ENCODE data around the gene PDE1C.
"Not testable (repeated sequence)": the region's sequence is repeated elsewhere in the genome, so short reads cannot be mapped to it uniquely, and the experiment has no call there.

Gene PDE1C

GRCh38 chr7:32043688-32044087 is 26.5 kb downstream of the PDE1C start:
- no peak for DNase-seq (ENCODE audit: low spot score)

- no peak for DNase-seq (ENCODE audit: low spot score)
Measured at GRCh38 chr7:32042900-32043299, 27.3 kb downstream of the PDE1C start.

DNA sequence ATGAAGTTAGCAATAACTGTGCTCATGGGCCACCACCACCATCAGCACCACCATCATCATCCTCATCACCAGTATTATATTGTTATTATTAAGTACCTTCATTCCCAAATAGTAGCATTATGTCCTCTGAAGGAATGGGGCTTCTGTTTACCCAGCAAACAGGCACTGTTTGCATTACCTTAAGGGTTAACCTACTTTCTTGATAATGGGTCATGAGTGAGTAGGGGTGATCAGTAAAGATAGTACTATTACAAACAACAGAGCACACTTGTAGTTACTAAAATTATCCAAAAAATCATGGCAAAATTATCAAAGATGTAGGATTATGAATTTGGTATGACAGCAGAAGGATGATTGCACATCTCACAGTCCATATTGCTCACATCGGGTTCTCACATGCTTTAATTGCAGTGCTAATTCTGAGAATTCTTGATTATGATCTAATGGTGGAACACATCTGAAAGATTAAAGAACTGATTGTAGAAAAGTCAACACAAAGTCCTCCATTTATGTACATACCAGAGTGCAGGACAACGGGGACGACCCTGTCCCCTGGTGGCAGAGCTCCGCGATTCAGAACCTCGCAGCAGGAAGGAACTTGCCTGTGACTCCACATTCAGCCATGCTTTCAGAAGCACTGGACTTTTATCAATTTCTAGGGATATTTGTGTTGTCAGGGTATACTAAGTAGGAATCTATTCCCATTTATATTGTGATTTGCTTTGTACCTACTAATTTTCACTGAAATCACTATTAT is 31.0 kb downstream of the PDE1C start:
- DNase-seq (ENCODE audit: low spot score) = no peak

- no peak for DNase-seq (ENCODE audit: low spot score)
Measured at GRCh38 chr7:32037650-32038198, 32.5 kb downstream of the PDE1C start.

DNA sequence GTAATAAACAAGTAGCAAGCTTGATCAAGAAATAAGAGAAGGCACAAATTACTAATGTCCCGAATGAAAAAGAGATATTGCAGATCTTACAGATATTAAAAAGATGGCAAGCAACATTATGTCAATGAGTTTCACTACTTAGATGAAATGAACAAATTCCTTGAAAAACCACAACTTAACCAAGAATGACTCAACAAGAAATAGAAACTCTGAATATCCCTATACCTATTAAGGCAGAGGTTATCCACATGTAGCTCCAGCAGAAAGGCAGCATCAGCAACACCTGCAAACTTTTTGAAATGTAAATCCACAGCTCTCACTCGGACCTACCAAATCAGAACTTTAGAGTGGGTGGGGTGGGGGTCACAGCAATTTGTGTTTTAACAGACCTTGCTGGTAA is 33.6 kb downstream of the PDE1C start:
- no peak for DNase-seq (ENCODE audit: low spot score)

- no peak for DNase-seq (ENCODE audit: low spot score)
Measured at GRCh38 chr7:32034052-32034451, 36.2 kb downstream of the PDE1C start.

DNA sequence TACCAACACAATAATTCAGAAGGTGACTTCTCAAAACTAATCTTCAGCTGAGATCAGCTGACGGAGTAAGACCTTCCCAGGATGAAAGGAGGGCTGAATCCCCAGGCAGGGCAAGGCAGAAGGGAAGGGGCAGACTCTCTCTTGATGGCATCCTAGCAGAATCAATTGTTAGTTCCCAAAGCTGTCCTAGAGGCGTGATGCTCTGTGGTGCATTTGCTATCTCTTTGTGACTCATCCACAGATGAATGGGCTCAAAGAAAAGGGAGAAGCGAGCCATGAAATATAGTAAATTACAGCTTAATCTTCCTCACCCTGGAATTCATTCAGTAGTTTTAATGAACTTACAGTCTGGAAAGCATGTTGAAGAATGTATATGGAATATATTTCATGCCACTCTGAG is 37.2 kb downstream of the PDE1C start:
- no peak for DNase-seq (ENCODE audit: low spot score)

DNA sequence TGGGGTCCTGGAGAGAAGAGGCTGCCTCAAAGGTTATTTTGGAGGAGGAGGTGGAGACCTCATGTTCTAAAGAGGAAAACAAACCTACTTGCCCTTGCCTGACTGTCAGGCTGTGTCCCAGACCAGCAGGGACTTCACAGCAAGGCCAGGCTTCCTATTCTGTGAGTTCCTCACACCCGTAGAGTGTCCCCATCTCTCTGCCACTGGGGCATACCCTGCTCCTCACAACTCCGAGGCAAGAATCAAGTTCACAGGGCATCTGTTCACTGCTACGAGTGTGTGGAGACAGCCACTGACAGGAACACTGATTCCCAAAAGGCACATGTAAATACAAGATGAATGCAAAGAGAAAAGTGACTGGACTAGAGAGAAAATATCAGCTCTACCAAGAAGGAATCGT is 38.0 kb downstream of the PDE1C start:
- no peak for DNase-seq (ENCODE audit: low spot score)

- DNase-seq (ENCODE audit: low spot score) = no peak
Measured at GRCh38 chr7:32030904-32031692, 39.1 kb downstream of the PDE1C start.

DNA sequence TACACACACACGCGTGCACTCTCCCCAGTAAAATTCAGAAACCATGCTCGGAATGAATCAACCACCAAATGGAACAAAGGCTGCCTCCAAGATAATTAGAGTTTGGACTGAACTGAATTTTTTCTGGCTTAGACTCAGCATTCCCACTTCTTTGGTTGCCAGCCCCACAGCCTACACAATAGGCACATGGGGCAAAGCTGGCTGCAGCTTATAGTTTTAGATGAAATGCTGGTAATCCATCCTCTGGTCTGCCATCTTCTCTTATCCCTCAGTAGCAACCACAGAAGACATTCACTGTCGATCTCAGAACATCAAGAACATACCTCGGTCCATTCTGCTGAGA is 44.2 kb downstream of the PDE1C start:
- no peak for DNase-seq (ENCODE audit: low spot score)

GRCh38 chr7:32025381-32026082 is 44.7 kb downstream of the PDE1C start:
- DNase-seq (ENCODE audit: low spot score) = no peak

- no peak for DNase-seq (ENCODE audit: low spot score)
Measured at GRCh38 chr7:32023376-32023775, 46.8 kb downstream of the PDE1C start.

GRCh38 chr7:32022966-32023365 is 47.2 kb downstream of the PDE1C start:
- no peak for DNase-seq (ENCODE audit: low spot score)

- DNase-seq (ENCODE audit: low spot score) = no peak
Measured at GRCh38 chr7:32020551-32021159, 49.6 kb downstream of the PDE1C start.

GRCh38 chr7:32018845-32019578 is 51.2 kb downstream of the PDE1C start:
- no peak for DNase-seq (ENCODE audit: low spot score)

GRCh38 chr7:32015133-32015532 is 55.1 kb downstream of the PDE1C start:
- no peak for DNase-seq (ENCODE audit: low spot score)

- not testable (repeated sequence) for DNase-seq (ENCODE audit: low spot score)
Measured at GRCh38 chr7:32013471-32013870, 56.7 kb downstream of the PDE1C start.

DNA sequence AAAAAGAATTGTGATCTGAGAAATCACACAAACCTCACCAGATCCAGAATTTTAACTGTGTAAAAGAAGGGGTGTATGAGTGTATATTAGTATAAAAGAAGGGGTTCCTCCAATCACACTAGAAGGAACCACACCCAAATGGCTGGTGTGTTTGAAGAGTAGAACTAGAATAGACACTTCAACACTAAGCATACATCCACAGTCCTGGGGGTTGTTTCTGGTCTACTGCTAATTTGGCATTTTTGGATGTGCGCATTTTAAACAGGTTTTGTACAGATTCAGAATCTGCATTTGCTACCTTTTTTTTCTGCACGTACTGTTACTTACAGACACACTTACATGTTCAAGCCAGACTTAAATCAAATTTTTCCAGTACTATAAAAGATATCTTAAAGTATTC is 64.6 kb downstream of the PDE1C start:
- no peak for DNase-seq (ENCODE audit: low spot score)

DNA sequence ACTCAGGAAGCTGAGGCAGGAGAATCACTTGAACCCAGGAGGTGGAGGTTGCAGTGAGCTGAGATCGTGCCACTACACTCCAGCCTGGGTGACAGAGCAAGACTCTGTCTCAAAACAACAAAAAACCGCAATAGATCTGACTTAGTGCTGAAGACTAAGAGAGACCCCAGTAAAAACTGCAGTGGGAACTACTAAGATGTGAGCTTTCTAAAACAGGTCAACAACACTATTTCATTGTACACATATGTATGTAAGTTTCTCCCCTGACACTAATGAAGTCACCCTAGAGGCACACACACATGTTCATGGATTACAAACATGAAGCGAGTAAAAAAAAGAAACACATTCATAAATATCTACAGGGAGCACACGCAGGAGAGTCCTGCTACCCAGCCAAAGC is 68.3 kb downstream of the PDE1C start:
- DNase-seq (ENCODE audit: low spot score) = no peak

GRCh38 chr7:31997423-31997822 is 72.8 kb downstream of the PDE1C start:
- DNase-seq (ENCODE audit: low spot score) = no peak

GRCh38 chr7:31995134-31995533 is 75.1 kb downstream of the PDE1C start:
- no peak for DNase-seq (ENCODE audit: low spot score)

DNA sequence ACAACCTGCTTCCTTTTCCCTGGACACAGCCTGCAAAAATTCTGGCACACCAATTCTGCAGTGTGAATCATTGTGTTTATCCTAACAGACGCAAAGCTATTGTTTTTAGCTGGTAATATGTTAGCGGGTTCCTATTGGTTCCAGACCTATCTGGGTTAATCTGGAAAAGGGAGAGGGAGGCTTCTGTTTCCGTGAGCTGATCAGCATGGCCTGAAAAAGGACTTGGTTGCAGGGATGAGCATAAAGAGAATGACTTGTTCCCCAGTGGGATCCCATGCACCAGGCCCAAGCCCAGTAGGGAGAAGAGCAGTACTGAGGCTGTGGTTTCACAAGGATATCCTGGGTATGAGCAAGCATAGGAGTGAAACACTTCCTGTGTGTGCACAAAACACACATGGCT is 78.4 kb downstream of the PDE1C start:
- no peak for DNase-seq (ENCODE audit: low spot score)

All from ecto neural progenitor cell (in vitro differentiated cells).